Measurements from ENCODE around the gene BLOC1S5.

The BLOC1S5 gene

DNA sequence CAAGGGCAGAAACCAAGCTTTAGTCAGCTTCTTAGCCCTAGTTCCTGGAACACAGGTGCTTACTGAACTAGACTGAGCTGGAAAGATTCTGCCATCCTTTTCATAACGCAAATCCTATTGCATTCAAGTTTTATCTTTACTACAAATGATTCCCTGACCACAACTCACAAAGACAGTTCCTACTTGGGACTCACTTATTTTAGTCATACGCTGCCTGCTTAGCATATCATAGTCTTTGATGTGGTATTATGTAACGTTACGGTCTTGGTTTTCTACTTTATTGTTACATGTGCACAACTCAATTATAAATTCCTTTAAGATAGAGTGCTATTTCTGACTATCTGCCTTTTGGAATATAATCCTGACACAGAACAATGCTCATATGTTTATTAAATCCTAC, 59.1 kb downstream of the BLOC1S5 start:
- DNase-seq = no peak
- Histone ChIP-seq H3K9me3 (ENCODE audit: severe bottlenecking) (no peaks in the 10 kb centered on the region), H3K27me3 (ENCODE audit: insufficient read depth, low read depth, severe bottlenecking) (no peaks in the 10 kb centered on the region), H3K36me3 (no peaks in the 10 kb centered on the region; the same call in 1 of the 2 replicates), H3K4me3 (ENCODE audit: low read depth, low read length) (no peak overlapping the region), H3K27ac (no peak overlapping the region)
- TF ChIP-seq CTCF (IDR thresholded peaks at IDR 0.05; ENCODE audit: low read depth, low read length) = no peak

DNA sequence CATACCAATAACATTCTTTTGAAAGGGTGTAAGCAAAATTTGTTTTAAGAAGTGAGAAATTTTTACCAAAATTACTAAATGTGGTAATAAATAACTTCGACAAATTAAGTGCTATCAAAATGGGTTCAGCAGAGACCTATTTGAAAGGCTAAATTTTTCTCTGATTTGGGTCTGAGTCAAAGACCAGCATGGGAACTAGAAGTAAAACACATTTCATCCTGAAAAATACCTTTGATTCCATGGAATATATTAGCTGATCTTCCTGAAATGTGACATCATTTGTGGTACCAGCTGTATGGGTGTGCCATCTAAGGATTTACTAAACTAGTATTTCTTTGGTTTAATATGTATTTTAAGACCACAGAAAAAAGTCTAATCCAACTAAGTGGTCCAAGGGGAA, 63.6 kb downstream of the BLOC1S5 start:
- no peaks in the 10 kb centered on the region for H3K36me3 ChIP-seq
- no peaks in the 10 kb centered on the region for H3K27me3 ChIP-seq (ENCODE audit: insufficient read depth, low read depth, severe bottlenecking)
- no peak overlapping the region for H3K4me3 ChIP-seq (ENCODE audit: low read depth, low read length)
- no peak overlapping the region for H3K27ac ChIP-seq
- no peak for TF ChIP-seq CTCF (IDR thresholded peaks at IDR 0.05; ENCODE audit: low read depth, low read length)
- H3K9me3 ChIP-seq (ENCODE audit: severe bottlenecking) = no peaks in the 10 kb centered on the region
- DNase-seq = no peak

GRCh38 chr6:8000188-8000596, 64.0 kb downstream of the BLOC1S5 start:
- H3K4me3 ChIP-seq (ENCODE audit: low read depth, low read length) = no peak overlapping the region
- no peaks in the 10 kb centered on the region for H3K36me3 ChIP-seq
- no peaks in the 10 kb centered on the region for H3K27me3 ChIP-seq (ENCODE audit: insufficient read depth, low read depth, severe bottlenecking)
- H3K27ac ChIP-seq = no peak overlapping the region
- H3K9me3 ChIP-seq (ENCODE audit: severe bottlenecking) = no peaks in the 10 kb centered on the region
- no peak for TF ChIP-seq CTCF (IDR thresholded peaks at IDR 0.05; ENCODE audit: low read depth, low read length)
- DNase-seq = no peak

DNA sequence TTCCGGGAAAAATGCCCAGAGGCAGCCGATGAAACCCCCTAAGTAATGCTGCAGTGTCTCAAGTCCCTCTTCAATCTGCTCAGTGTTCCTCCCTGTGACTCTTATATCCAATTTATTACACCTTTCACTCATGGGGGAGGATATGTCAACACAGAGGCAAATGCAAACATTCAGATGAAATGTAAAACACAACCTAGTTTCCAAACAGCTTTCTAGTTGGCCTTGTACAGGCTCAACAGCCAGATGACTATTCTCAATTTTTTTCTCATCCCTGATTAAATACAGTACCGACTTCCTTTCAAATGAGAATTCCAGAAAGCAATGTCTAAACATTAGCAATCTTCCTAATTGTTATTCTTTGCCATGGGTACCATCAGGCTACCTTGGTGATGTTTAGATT, 65.0 kb downstream of the BLOC1S5 start:
- no peak for DNase-seq
- H3K9me3 ChIP-seq (ENCODE audit: severe bottlenecking) = no peaks in the 10 kb centered on the region
- H3K36me3 ChIP-seq = no peaks in the 10 kb centered on the region
- H3K27me3 ChIP-seq (ENCODE audit: insufficient read depth, low read depth, severe bottlenecking) = no peaks in the 10 kb centered on the region
- no peak overlapping the region for H3K27ac ChIP-seq
- no peak for TF ChIP-seq CTCF (IDR thresholded peaks at IDR 0.05; ENCODE audit: low read depth, low read length)
- no peak overlapping the region for H3K4me3 ChIP-seq (ENCODE audit: low read depth, low read length)

- no peak for DNase-seq
- TF ChIP-seq CTCF (IDR thresholded peaks at IDR 0.05; ENCODE audit: low read depth, low read length) = no peak
- Histone ChIP-seq H3K36me3 (no peaks in the 10 kb centered on the region), H3K27me3 (ENCODE audit: insufficient read depth, low read depth, severe bottlenecking) (no peaks in the 10 kb centered on the region), H3K9me3 (ENCODE audit: severe bottlenecking) (peaks cover 4% of the 10 kb centered on the region), H3K4me3 (ENCODE audit: low read depth, low read length) (no peak overlapping the region), H3K27ac (no peak overlapping the region)
Observed at GRCh38 chr6:7998103-7998725, 66.0 kb downstream of the BLOC1S5 start.

DNA sequence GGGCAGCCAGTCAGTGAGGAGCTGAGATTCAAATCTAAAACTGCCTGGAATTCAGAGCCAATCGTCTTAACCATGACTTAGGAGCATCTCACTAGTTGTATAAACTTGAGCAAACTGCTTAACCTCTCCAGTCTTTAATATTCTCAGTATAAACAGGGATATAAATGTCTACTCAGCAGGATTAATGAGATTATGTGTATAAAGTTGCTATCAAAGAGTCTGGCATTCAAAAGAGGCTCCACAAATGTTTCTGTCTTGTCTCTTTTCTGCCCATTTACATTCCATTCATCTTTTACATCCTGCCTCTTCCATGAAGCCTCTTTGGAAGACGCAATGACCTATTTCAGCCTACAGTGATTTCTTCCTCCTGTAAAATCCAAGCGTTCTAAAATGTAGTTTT, 66.9 kb downstream of the BLOC1S5 start:
- H3K9me3 ChIP-seq (ENCODE audit: severe bottlenecking) = peaks cover 4% of the 10 kb centered on the region
- no peaks in the 10 kb centered on the region for H3K36me3 ChIP-seq
- H3K4me3 ChIP-seq (ENCODE audit: low read depth, low read length) = no peak overlapping the region
- no peaks in the 10 kb centered on the region for H3K27me3 ChIP-seq (ENCODE audit: insufficient read depth, low read depth, severe bottlenecking)
- TF ChIP-seq CTCF (IDR thresholded peaks at IDR 0.05; ENCODE audit: low read depth, low read length) = no peak
- no peak for DNase-seq
- no peak overlapping the region for H3K27ac ChIP-seq
